ENCODE results near the gene MED15. TPM values are rescaled to one million over a fixed set of nuclear protein-coding genes. Genes with fewer than 3 reads are reported as not detected.

Gene MED15
- total and polyA plus RNA-seq, 2 experiments from 2014 or later = 29.2 to 43.5 TPM

GRCh38 chr22:20559174-20559760 lies 51.9 kb downstream of the MED15 start:
- no peak overlapping the region for H3K27ac ChIP-seq (ENCODE audit: low read depth)
- DNase-seq (ENCODE audit: low spot score) (no peak), ATAC-seq (no peak)
- no peak overlapping the region for H2AFZ ChIP-seq
- H3K4me1 Mint-ChIP-seq = no peaks in the 10 kb centered on the region
- H3K4me3 ChIP-seq = no peak overlapping the region
- no peaks in the 10 kb centered on the region for H3K4me1 ChIP-seq (ENCODE audit: insufficient read depth)
- H3K27me3 Mint-ChIP-seq (ENCODE audit: insufficient read depth, low read depth, poor library complexity) = peaks cover 4% of the 10 kb centered on the region
- no peaks in the 10 kb centered on the region for H3F3A ChIP-seq (replicated peaks; ENCODE audit: low read depth)
- TF ChIP-seq ZNF331 (CRISPR knock-in tag; IDR thresholded peaks at IDR 0.05; ENCODE audit: low read depth) = no peak
- no peak for TF ChIP-seq REST (IDR thresholded peaks at IDR 0.05; ENCODE audit: unreplicated experiment)
- TF ChIP-seq CTCF (conservative IDR thresholded peaks at IDR 0.05; ENCODE audit: low read depth in 2 of 2) = no peak
- no peak for TF ChIP-seq CREB1 (CRISPR knock-in tag; IDR thresholded peaks at IDR 0.05; ENCODE audit: low read depth)
- no peak for TF ChIP-seq STAT1 (IDR thresholded peaks at IDR 0.05; ENCODE audit: unreplicated experiment)
- no peak for TF ChIP-seq NANOG (IDR thresholded peaks at IDR 0.05; ENCODE audit: borderline replicate concordance)
- no peak for TF ChIP-seq EZH2 (IDR thresholded peaks at IDR 0.05; ENCODE audit: low read depth, unreplicated experiment)
- TF ChIP-seq, protein P1, sequence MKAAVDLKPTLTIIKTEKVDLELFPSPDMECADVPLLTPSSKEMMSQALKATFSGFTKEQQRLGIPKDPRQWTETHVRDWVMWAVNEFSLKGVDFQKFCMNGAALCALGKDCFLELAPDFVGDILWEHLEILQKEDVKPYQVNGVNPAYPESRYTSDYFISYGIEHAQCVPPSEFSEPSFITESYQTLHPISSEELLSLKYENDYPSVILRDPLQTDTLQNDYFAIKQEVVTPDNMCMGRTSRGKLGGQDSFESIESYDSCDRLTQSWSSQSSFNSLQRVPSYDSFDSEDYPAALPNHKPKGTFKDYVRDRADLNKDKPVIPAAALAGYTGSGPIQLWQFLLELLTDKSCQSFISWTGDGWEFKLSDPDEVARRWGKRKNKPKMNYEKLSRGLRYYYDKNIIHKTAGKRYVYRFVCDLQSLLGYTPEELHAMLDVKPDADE (IDR thresholded peaks at IDR 0.05) = no peak
- TF ChIP-seq POLR2AphosphoS5 (IDR thresholded peaks at IDR 0.05; ENCODE audit: low read depth) = no peak
- no peak for TF ChIP-seq ZNF114 (CRISPR knock-in tag; IDR thresholded peaks at IDR 0.05)
- no peak overlapping the region for H3K4me2 ChIP-seq
- H3K9me3 Mint-ChIP-seq = peaks cover 11% of the 10 kb centered on the region; the same call in 2 of the 3 replicates
- peaks cover 5% of the 10 kb centered on the region; the same call in 1 of the 2 replicates for H3K36me3 ChIP-seq (ENCODE audit: insufficient read depth)
- no peaks in the 10 kb centered on the region for H3K27me3 ChIP-seq (ENCODE audit: insufficient read depth)
- no peak overlapping the region for H3K27ac Mint-ChIP-seq
- H3K9me2 ChIP-seq (ENCODE audit: insufficient read depth) = no peaks in the 10 kb centered on the region
- peaks cover 46% of the 10 kb centered on the region for H3K36me3 Mint-ChIP-seq (ENCODE audit: low read depth)
- H3K79me2 ChIP-seq (replicated peaks; ENCODE audit: insufficient read depth) = no peaks in the 10 kb centered on the region; the same call in 1 of the 2 replicates
- H3K4me3 Mint-ChIP-seq = no peak overlapping the region
- H4K20me1 ChIP-seq (replicated peaks; ENCODE audit: insufficient read depth) = no peaks in the 10 kb centered on the region; the same call in 1 of the 2 replicates
